ENCODE data around the gene GPSM1.
"Not testable (repeated sequence)": the region's sequence is repeated elsewhere in the genome, so short reads cannot be mapped to it uniquely, and the experiment has no call there.

Gene GPSM1

DNA sequence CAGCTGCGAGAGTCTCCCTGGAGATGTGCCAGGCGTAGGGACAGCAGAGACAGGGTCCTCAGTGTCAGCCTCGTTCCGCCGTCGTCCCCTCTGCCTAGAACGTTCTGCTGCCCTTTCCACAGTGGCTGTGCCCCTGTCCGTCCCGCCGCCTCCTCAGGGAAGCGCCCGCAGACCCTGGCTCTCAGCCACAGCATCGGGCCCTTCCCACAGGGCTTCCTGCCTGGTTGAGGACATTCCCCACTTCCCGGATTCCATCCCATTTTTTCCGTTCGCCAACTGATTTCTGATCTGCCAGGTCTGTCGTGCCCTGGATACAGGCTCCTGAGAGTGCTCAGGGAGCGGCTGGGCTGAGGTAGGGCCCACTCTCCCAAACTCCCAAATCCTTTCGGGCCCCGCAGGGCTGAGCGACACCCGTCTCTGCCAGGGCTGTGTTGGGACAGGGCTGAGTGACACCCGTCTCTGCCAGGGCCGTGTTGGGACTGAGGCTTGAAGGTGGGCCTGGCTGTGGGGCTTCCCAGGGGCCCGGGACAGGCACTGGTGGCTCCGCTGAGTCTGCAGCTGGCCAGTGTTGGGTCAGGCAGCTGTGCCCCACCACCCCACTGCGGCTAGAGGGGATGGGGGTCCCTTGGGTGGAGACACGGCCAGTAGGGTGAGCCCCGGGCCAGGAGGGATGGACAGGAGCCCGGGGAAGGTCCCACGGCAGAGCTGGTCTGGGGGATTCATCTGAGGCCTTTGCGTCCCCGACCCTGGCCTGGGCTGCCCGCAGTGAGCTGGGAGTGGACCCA is 20.3 kb downstream of the GPSM1 start:
- no peak for DNase-seq

DNA sequence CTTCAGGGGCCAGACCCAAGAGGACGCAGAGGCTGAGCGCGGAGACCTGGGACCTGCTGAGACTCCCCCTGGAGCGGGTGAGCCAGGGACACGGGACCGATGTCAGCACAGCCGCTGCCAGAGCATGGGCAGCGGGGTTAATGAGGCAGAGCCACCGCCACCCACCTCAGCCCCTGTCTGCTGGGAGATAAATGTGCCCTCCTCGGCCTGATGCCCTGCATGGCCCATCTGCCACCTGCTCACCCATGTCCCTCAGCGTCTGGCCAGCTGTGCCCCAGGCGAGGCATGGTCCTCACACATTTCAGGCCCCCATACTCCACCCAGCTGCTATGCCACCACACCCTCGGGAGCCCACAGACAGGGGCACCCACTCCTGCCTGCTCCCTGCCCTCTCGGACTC is 21.4 kb downstream of the GPSM1 start:
- no peak for DNase-seq

DNA sequence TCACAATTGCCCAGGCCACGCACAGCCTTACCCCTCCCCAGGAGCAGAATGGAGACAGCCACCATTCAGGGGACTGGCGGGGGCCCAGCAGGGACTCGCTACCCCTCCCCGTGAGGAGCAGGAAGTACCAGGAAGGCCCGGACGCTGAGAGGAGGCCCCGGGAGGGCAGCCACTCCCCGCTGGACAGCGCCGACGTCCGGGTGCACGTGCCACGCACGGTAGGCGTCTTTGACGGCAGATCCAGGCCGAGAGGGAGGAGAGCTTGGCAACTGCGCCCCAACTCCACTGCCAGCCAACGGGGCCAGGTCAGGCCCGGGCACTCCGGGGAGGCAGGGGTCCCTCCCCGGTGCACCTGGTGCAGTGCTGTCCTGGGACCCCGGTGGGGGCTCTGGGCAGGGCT is 22.2 kb downstream of the GPSM1 start:
- DNase-seq, result no peak

DNA sequence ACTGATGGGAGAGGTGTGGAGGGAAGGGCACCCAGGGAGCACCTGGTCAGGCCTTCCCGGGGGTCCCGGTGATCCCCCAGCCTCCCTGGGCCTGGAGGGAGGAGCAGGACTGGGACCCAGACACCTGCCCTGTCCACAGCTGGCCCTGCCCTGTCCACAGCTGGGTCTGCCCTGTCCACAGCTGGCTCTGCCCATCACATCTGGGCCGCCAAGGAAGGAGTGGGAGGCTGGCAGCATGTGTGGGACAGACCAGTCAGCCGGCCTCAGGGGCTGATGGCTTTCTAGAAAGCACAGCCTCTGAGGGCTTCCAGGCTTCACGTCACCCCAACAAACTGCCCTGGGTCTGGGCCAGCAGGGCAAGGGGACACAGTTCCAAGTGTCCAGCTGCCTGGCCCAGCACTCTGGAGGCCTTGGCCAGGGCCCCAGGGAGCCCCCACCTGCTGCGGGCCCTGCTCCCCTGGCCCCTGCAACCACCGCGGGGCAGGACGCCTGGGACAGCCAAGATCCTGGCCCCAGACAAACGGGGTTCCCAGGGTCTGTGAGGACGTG is 24.0 kb downstream of the GPSM1 start:
- DNase-seq, result no peak

DNA sequence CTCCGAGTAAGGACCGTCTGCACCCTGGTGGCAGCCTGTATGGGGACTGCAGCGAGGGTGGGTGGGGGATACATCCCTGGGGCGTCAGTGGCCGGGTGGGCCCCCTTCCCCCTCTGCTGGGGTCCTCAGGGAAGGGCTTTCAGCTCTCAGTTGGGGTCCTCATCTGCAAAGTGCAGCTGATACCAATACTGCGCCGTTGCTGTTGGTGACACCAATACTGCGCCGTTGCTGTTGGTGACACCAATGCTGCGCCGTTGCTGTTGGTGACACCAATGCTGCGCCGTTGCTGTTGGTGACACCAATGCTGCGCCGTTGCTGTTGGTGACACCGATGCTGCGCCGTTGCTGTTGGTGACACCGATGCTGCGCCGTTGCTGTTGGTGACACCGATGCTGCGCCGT is 24.5 kb downstream of the GPSM1 start:
- not testable (repeated sequence) for DNase-seq

DNA sequence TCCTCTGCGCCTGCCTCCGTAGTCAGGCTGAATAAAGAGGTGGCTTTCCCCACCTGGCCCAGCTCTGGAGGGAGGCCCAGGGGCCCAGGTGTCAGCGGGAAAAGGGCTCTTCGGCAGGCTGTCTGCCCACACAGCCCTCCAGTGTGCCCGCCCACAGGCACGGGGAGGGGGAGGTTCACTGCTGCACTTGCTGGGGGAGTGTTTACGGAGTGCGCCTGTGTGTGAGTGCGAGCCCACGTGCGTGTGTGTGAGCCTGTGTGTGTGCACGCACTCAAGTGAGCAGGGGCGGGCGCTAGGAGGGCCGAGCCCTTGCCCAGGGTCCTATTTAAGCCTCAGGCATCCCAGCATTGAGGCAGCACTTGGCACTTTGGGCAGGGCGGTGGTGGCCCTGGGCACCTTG is 25.3 kb downstream of the GPSM1 start:
- DNase-seq, result no peak

DNA sequence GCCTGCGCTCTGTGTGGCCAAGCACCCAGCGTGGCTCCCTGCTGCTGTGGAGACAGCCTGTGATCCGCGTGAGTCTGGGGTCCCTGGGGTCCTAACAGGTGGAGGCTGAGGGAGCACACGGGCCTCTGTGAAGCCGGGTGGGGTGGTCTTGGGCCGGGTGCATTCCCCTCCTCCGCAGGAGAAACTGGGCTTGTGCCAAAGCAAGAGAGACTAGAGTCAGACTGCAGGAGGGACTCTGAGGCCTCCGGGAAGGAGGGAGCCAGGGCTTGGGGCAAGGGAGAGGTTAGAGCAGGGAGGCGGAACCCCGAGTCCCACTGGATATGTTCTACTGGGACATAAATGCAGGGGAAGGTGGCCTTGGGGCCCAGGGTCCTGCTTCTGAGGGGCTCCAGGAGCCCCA is 25.7 kb downstream of the GPSM1 start:
- no peak for DNase-seq

DNA sequence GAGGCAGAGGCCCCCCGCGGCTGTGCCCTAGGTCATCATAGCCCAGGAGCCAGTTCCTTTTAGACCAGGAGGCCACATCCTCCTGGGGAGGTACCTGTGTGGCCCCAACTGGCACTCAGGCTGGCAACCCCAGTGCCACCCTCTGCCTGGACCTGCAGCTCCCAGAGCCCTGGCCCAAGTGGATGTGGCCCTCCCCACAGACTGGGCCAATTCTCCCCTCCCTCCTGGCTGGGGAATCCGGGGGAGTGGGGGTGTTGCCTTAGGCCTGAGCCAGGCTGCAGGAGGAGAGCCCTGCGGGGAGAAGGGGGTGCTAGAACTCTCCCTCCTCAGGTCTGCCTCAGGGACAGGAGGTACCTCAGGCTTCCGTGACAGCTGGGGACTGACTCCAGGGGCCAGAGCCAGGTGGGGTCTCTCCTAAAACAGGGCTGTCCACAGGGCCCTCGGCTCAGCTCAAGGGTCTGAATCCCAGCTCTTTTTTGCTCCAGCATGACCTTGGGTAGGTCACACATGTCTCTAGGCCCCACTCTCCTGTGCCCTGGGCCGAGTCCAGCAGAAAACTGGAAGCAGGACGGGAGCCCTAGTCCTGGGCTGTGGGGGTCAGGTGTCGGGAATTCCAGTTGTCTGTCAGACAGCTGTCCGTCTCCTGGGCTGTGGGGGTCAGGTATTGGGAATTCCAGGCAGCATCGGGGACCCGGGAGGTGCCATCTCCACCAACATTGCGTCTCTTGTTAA is 26.6 kb downstream of the GPSM1 start:
- DNase-seq, result no peak

DNA sequence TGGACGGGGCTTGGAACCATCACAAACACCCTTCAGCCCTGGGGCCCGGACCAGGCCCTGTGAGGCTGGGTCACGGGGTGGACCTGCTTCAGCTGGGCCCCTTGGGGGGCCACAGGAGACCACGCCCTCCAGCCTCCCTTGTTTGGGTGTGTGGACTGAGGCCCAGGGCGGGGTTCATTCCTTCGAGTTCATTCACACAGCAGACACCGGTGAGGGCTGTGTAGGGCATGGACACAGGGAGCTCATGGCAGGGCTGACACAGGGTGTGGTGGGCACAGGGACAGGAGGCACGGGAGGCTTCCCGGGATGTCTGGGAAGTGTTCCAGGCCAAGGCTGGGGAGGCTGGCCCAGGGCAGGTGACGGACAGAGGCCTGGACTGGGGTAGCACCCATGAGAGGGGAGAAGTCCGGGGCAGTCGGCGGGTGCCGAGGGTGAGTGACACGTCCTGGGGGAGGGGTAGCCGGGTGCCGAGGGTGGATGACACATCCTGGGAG is 27.3 kb downstream of the GPSM1 start:
- DNase-seq, result no peak

DNA sequence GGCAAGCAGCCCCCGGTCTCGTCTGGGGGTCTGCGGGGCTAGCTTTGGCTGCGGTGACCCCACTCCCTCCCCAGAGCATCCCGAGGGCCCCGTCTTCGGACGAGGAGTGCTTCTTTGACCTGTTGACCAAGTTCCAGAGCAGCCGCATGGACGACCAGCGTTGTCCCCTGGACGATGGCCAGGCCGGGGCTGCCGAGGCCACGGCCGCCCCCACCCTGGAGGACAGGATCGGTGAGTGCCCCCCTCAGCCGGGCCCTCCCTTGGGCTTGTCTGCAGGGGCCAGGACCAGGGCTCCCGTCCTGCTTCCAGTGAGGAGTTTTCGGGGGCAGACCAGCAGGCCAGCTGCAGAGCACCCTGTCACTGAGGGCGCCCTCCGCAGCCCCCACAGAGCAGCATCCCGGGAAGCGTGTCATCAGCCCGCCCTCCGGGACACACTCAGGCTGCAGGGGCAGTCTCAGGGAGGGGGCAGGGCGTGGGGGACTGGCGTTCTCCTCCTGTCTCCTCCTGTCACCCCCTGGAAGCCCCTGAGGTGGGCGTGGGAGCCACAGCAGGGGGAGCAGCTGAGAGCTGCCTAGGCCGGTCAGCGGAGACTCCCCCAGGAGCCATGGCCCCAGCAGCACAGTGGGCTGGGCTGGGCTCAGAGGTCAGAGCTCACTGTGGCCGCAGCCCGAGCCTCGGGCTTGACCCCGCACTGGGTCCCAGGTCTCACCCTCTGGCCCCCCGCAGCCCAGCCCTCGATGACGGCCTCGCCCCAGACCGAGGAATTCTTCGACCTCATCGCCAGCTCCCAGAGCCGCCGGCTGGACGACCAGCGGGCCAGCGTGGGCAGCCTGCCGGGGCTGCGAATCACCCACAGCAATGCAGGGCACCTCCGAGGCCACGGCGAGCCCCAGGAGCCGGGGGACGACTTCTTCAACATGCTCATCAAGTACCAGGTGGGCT is 28.5 kb downstream of the GPSM1 start:
- DNase-seq, result no peak

DNA sequence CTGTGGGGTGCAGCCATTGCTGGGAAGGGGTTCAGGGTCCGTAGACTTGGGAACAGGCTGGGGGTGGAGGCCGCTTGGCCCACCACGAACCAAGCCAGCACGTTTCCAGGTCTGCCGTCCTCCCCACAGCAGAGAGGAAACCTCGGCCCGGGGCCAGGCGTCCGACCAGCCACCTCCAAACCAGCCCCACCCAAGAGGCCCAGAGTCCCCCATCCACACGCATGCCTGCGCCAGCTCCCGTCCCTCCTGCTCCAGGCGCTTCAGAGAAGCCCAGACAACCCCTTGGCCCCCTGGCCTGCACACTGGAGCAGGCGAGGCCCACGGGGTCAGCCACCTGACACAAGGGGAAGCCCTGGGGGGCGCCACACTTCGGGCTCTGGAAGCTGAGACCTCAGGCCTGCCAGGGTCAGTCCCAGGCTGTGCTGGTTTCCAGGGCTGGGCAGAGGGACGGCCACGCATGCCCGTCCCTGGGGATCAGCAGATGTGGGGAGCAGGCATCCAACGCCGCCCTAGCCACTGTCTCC is 29.9 kb downstream of the GPSM1 start:
- DNase-seq, result no peak

DNA sequence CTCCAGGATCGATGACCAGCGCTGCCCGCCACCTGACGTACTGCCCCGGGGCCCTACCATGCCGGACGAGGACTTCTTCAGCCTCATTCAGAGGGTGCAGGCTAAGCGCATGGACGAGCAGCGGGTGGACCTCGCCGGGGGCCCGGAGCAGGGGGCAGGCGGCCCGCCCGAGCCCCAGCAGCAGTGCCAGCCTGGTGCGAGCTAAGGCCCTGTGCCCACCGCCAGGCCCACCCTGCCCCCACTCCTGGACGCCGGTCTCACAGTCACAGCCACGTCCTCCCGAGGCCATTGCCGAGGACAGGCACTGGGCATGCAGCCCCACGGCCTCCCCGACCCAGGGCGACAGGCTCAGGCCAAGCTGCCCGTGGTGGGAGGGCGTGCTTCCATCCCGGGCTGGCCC is 30.7 kb downstream of the GPSM1 start:
- DNase-seq, result no peak

DNA sequence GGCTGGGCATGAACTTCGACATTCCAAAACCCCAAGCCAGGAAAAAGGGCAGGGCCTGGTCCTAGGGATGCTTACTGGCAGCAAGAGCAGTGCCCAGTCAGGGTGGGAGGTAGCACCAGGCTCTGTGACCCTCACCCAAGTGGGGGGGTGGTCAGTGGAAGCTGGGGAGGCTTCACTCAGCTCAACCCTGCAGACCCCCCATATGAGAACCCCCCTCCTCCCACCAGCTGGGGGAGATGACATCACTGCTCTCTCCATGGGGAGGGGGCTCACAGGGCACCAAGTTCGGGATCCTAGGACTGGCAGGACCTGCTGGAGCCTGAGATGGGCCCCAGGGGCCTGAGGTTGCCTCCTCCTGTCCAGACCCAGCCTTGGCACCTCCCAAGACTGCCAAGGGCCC is 31.5 kb downstream of the GPSM1 start:
- DNase-seq, result no peak

DNA sequence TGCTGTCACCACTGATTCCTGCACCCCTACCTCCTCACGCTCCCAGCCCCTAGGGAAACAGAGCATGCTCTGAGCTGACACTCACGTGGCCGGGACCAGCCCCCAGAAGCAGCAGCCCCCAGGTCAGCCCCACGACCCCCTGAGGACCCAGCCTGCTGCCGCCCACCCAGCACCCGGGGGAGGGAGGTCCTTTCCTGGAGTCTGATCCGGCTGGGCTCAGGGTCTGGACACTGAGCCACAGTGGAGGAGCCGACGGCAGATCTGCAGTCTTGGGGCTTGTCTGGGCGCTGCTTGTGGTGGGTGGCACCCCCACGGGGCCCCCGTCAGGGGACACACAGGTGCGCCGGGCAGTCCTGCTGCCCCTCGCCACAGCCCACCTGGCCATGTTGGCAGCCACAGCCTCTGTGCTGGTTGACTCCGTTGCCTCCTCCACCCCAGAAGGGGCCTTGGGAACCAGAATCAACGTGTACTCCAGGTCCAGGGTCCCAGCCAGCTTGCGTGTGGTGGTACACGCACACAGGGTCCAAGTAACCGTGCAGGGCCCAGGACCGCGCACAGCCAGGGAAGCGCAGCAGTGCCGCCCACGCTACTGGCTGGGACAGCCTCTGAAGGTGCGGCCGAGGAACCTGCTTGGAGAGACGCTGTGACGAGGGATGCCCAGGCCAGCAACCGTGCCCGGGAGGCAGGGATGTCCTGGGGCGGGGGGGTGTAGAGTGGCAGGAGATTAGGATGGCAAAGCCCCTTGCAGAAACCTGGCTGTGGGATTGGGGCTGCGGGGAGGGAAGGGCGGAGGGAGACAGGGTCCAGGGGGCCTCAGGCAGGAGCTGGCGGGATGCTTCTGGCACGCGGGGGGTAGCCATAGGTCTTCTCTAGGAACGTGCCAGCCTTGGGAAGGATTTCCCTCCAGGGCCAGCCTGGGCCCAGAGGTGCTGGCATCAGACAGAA is 32.7 kb downstream of the GPSM1 start:
- no peak for DNase-seq

DNA sequence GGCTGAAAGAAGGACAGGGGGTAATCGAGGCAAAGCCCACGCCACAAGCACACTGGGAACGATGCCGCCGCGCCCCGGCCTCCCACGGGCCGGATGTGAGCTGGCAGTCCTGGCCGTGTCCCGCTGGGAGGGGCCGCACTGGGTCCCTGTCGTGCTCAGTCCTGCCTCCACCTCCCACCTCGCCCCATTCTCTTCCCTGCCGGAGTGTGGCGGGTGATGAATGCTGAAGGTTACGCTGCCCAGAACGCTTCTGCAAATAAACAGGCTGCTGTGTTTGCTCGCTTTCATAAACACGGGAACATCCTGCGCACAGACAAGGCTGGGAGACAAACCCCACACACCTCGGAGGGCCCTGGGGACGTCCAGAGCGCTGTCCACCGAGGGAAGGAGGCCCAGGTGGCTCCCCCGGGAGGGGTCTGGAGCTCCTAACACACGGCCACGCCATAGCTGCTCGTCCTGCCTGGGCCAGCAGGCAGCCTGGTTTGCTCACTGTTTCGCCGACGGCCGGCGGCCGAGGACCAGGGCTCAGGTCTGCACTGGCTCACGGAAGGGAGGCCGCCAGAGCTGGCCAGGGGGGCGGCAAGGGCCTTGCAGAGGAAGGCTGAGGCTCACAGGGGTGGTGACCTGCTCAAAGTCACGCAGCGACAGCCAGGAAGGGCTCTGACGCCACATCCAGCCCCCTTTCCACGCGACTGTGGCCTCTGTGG is 33.9 kb downstream of the GPSM1 start:
- no peak for DNase-seq

DNA sequence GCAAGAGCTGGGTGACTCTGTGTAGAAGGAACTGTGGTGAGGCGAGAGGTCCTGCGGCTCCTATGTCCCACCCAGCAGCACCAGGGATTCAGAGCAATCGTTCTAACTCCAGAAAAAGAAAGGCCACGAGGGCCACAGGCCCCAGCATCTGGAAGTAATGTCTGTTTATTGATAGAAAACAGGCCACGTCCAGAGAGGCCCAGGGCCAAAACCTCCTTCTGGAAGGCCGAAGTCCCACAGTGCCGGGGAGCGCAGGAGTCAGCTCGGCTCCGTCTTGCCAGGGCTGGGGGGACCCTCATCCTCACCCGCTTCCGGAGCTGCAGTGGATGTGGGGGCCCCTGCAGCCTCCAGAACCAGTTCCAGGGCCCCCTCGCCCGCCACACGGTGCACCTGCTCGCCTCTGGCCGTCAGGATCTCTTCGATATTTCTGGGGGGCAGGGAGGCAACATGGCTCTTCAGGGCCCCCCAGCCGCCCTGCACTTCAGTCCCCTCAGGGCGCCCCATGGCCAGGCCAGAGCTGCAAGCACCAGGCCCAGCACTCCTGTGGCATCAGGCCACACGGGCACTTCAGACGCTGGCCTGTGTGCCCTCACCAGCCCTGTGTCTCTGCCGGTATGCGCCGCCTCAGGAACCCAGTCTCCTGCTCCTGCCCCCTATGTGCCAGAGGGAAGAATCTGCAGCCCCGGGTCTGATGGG is 34.6 kb downstream of the GPSM1 start:
- DNase-seq, result no peak

DNA sequence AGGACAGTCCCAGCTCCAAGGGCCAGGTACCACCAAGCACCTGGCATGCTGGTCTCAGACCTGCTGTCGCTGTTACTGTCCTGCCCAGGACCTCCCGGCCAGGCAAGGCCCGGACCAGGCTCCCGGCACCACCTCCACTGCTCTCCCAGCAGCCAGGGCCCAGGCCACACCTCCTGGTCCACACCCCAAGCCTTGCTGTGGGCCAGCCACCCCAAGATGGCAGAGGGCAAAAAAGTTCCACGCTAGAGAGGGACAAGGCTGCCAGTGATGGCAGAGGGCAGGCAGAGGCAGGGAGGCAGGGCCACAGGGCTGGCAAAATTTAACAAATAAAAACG is 35.1 kb downstream of the GPSM1 start:
- no peak for DNase-seq

DNA sequence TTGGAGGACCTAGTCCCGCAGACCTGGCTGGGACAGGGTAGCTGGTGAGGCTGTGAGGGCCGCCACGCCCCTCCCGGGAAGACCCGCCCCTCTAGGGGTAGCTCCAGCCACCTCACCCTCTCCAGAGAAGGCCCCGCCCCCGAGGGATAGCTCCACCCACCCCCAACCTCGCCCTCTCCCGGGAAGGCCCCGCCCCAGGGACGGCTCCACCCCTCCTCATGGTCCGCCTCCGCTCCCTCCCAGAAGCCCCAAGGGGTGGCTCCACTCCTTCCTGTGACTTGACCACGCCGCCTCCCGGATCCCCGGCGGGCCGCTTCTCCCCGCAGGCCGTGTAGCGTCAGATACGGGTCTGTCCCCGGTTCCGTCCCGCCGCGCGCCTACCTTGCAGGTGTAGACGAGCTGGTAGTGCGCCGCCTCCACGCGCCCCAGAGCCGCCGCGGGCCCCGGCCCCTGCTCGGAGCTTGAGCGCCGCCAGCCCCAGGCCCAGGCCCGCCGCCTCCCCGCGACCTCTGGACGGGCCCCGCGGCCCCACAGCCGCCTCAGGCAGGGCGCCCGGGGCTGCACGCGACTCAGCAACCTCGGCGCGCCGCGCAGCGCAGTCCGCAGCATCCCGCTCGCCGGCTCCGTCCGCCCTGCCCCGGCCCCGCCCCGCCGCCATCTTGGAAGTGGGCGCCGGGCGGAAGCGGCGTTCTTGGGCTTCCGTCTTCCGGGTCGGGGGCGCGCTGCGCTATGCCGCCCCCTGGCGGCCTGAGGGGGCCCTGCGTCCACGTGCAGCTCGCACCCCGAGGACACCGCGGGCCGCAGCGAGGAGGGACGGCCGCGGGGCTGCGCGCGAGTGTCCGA is 36.0 kb downstream of the GPSM1 start, which contains the start of gene DNLZ:
DNLZ (minus strand) TSS at position 639 of the 843 bp plus-strand sequence; CDS start at position 609, 30 bp downstream.
- DNase-seq, result peak; percentile 96

Data from activated CD4-positive, alpha-beta T cell treated with anti-CD3 and anti-CD28 coated beads, Interleukin-2, amount 50 U/mL, for 4 hours (primary cell).